ENCODE measurements around the gene SLC12A8.

Gene SLC12A8

DNA sequence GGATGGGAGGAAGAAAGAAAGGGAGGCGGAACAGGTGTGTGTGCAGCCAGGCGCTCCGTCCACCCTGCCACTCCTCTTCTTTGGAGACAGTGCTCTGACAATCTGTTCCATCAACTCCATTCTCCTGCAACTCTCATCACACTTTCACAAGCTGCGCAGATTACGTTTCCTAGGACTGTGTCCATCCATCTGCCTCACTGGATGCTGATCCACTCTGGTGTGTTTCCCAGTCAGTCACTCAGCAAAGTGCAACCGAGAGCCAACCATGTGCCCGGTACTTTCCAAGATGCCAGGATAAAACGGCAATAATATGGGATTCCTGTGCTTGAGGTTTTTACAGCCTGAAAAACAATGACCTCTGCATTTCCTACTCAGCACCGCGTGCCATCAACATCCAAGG lies 59.6 kb downstream of the SLC12A8 start:
- in situ Hi-C loops (cut with HindIII; ENCODE audit: low pct_unique_long_range_greater_than_20kb, low sequenced_read_pairs) = no loop called here
- no peak for TF ChIP-seq JUND (IDR thresholded peaks at IDR 0.05; ENCODE audit: low read depth)
- no peak for DNase-seq (ENCODE audit: low read depth in 1 of 2, low spot score in 1 of 2)

DNA sequence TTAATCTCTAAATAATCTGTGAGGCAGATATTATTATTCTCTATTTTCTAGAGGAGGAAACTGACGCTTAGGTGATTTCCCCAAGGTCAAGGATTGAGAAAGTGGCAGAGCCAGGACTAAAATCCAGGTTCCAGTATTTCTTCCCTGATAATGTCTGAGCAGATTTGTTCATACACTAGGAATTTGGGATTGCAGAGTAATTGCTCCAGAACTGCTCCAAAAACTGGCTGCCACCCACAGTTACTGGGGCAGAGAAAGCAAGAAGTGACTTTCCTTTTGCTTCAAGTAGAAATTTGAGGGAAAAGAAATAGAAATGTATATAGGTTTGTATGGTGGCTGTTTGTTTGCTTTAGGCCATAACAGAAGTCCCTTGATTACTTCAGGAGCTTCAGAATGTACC lies 60.6 kb downstream of the SLC12A8 start:
- TF ChIP-seq JUND (IDR thresholded peaks at IDR 0.05; ENCODE audit: low read depth) = no peak

DNA sequence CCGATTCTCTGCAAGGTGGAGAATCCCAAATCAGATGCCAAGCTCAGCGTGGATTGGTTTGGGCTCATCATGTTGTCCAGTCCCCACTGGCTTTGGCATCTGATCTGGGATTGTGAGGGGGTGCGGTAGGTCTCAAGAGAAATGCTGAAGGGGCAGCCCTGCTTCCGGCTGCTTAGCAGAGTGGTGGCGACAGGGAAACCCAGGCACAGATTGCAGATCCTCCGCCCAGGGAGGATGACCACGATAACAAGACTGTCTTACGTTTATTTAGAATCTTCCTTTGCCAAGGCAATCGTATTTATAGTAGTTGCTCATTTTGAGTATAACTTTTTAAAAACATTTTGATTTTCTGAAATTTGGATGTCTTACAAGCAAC lies 61.1 kb downstream of the SLC12A8 start:
- in situ Hi-C loops (cut with HindIII; ENCODE audit: low pct_unique_long_range_greater_than_20kb, low sequenced_read_pairs) = no loop called here
- no peak for TF ChIP-seq JUND (IDR thresholded peaks at IDR 0.05; ENCODE audit: low read depth)
- DNase-seq (ENCODE audit: low read depth in 1 of 2, low spot score in 1 of 2) = no peak

More for the DNA sequence above, 60.6 kb downstream of the SLC12A8 start:
- in situ Hi-C loops (cut with HindIII; ENCODE audit: low pct_unique_long_range_greater_than_20kb, low sequenced_read_pairs) = no loop called here
- DNase-seq (ENCODE audit: low read depth in 1 of 2, low spot score in 1 of 2) = no peak

DNA sequence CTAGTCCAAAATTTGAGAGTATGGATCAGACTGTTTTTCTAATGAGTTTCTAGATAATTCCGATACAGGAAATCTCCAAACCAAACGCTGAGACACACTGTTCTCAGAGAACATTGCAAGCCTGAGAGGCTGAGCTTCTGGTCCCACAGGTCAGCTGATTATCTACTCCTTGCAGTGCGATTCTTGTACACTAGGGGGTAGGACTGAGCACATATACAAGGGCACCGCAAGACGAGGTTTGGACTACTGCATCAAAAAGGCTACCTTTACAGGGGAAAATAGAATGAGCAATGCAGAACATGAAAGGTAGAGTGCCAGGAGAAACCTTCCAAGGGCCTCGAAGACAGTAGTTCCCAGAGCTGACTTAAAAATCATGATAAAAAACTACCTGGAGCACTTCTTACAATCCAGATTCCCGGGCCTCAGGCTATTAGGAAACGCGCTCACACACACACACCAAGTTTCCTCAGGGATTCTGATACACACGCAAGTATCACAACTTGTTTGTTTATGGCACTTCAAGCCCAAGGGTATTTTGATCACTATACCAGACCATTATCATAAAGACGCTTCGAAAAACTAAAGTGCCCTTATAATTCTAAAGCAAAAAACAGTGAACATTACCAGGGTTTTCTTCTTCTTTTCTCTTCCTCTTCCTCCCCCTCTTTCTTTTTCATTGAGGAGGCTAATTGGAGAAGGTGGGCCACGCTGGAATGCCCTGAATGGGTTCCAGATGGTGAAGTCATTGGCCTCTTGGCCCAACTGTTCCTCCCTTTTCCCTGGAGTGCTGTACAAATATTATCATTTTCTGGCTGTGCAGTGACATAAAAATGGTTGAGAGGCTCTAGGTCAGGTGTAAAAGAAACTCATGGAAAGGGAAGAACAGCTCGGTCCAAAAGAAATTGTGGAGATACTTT lies 61.8 kb downstream of the SLC12A8 start:
- peak in 1 of 2 experiments; percentile 69 for DNase-seq (ENCODE audit: low read depth in 1 of 2, low spot score in 1 of 2)
- no peak for TF ChIP-seq JUND (IDR thresholded peaks at IDR 0.05; ENCODE audit: low read depth)
- in situ Hi-C loops (cut with HindIII; ENCODE audit: low pct_unique_long_range_greater_than_20kb, low sequenced_read_pairs) = no loop called here

DNA sequence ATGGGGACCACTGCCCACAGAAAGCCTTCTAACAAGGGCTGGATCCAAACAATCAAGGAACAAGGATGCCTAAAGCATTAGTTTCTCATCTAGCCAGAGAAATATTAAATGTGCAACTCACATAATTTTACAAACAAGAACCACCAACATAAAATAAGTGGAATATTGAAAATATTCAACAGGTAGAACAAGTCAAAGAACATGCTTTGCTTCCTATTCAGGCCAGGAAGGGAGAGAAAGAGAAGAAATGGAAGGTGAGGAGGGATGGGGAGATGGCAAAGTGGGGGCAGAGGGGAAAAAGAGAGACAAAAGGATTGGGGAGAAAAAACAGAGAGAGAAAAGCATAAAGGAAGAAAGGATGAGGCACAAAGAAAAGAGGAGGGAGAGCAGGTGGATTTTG lies 63.1 kb downstream of the SLC12A8 start:
- in situ Hi-C loops (cut with HindIII; ENCODE audit: low pct_unique_long_range_greater_than_20kb, low sequenced_read_pairs) = no loop called here
- no peak for DNase-seq (ENCODE audit: low read depth in 1 of 2, low spot score in 1 of 2)
- no peak for TF ChIP-seq JUND (IDR thresholded peaks at IDR 0.05; ENCODE audit: low read depth)

DNA sequence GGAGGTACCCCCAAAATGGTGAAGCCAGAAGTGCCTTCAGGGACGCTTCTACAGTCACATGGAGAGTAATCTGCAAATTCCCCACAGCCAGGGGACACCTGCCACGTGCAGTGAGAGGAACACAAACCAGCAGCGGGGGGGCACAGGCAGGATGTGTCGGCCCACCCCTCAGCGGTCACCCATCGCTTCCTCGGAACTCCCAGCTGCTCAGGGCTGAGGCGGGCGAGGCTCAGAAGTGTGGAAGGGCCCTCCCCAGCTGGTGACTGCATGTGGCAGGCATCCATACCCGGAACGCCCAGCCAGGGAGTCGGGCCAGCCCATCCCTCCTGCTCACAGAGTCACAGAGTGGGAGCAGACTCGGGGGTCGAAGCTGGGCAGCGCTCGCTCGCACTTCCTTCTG lies 63.7 kb downstream of the SLC12A8 start:
- no peak for DNase-seq (ENCODE audit: low read depth in 1 of 2, low spot score in 1 of 2)
- in situ Hi-C loops (cut with HindIII; ENCODE audit: low pct_unique_long_range_greater_than_20kb, low sequenced_read_pairs) = no loop called here
- TF ChIP-seq JUND (IDR thresholded peaks at IDR 0.05; ENCODE audit: low read depth) = no peak

DNA sequence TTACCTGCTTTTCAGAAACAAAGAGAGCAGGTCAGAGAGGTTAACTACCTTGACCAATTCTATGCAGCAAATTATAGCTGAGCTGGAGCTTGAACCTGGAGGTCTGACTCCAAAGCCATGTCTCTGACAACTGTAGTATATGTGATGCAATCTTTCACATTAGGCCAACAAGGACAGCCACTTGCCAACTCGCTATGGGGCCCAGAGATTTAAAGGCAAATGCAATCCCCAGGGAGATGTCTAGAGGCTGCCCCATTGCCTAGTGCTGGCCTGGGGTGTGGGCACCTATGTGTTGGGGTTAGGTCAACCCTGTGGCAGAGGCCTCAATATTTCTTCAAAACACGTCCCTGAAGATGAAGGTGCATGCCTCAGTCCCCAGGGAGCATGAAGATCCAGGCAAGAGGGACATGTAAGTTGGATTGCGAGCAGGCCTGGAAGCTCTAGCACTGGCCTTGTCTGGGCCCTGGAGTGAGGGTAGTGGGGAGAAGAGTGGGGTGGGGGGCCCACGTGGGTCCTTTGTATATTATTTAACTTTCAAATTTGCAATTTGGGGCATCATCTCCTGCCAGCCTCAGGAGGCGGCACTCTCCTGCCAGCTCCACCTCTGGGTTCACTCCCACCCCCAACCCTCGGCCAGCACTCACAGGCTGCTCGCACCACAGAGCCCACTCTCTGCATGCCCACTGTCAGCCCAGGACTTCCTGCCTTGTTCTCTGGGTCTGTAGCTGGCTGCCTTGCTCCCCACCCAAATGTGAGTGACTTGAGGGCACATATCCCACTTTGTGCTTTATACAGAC lies 64.3 kb downstream of the SLC12A8 start:
- DNase-seq (ENCODE audit: low read depth in 1 of 2, low spot score in 1 of 2) = no peak
- no peak for TF ChIP-seq JUND (IDR thresholded peaks at IDR 0.05; ENCODE audit: low read depth)
- in situ Hi-C loops (cut with HindIII; ENCODE audit: low pct_unique_long_range_greater_than_20kb, low sequenced_read_pairs) = no loop called here

DNA sequence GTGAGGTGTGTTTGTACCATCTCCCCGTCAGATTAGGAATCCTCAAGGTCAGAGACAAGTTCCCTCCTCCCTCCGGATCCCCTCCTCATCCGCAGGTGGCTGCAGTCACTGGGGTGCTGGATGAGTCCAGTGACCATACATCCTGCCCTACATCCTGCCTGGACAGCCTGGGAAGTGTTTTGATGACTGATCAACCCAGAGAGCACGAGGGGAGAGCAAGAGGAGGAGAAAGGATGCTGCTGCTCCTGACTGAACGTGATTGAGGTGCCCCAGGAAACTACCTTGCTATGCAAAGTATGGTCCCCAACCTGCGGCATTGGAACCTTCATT lies 65.1 kb downstream of the SLC12A8 start:
- TF ChIP-seq JUND (IDR thresholded peaks at IDR 0.05; ENCODE audit: low read depth) = no peak
- no peak for DNase-seq (ENCODE audit: low read depth in 1 of 2, low spot score in 1 of 2)
- in situ Hi-C loops (cut with HindIII; ENCODE audit: low pct_unique_long_range_greater_than_20kb, low sequenced_read_pairs) = no loop called here

DNA sequence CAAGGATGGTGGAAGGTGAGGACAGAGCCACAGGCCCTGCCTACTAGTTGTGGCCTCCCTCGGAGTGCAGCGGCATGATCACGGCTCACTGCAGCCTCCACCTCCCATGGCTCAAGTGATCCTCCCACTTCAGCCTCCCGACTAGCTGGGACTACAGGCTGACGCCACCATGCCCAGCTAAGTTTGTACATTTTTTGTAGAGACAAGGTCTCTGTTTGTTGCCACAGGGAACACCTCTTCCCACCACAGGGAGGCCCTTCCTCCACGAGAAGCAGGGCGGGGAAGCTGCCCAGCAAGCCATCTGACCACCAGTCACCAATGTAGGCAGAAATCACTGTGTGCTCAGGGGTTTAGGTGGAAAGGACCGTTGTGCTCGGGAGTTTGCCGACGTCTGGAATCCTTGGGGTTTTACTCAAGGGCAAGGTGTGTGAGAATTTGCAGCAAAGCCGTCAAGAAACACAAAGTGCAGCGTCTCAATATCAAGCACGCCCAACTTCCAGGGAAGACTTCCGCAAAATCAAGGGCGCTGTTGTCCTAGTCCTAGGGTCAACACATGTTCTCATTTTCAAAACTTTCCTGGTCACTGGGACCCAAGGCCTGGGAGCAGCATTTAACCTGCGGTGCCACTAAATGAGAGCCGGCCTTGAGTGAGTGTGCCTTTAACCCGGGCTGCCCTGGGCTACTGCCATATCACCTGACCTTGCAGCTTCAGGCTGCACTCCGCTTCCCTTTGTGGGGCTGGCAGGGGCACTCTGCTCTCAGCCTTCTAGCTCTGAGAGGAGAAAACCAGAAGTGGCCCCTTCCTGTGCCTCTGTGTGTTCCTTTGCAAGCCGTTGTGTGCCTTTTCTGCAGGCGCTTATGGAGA lies 65.7 kb downstream of the SLC12A8 start:
- in situ Hi-C loops (cut with HindIII; ENCODE audit: low pct_unique_long_range_greater_than_20kb, low sequenced_read_pairs) = no loop called here
- no peak for TF ChIP-seq JUND (IDR thresholded peaks at IDR 0.05; ENCODE audit: low read depth)
- DNase-seq (ENCODE audit: low read depth in 1 of 2, low spot score in 1 of 2) = no peak

DNA sequence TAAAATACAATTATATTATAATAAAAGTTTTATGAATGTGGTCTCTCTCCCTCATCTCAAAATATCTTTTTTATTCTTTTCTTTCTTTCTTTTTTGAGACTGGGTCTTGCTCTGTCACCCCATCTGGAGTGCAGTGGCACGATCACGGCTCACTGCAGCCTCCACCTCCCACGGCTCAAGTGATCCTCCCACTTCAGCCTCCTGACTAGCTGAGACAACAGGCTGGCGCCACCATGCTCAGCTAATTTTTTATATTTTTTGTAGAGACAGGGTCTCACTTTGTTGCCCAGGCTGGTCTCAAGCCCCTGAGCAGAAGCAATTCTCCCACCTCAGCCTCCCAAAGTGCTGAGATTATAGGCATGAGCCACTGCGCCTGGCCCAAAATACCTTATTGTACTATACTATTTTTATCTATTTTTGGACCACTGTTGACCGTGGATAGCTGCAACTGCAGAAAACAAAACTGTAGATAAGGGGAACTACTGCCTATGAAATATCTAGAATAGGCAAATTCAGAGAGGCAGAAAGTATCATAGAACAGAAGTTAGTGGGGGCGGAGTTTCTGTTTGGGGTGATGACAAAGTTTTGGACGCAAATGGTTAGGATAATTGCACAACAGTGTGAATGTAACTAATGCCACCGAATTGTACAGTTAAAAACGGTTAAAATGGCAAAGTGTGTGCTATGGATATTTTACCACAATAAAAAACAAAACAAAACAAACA lies 66.6 kb downstream of the SLC12A8 start:
- in situ Hi-C loops (cut with HindIII; ENCODE audit: low pct_unique_long_range_greater_than_20kb, low sequenced_read_pairs) = no loop called here
- no peak for DNase-seq (ENCODE audit: low read depth in 1 of 2, low spot score in 1 of 2)
- TF ChIP-seq JUND (IDR thresholded peaks at IDR 0.05; ENCODE audit: low read depth) = no peak

DNA sequence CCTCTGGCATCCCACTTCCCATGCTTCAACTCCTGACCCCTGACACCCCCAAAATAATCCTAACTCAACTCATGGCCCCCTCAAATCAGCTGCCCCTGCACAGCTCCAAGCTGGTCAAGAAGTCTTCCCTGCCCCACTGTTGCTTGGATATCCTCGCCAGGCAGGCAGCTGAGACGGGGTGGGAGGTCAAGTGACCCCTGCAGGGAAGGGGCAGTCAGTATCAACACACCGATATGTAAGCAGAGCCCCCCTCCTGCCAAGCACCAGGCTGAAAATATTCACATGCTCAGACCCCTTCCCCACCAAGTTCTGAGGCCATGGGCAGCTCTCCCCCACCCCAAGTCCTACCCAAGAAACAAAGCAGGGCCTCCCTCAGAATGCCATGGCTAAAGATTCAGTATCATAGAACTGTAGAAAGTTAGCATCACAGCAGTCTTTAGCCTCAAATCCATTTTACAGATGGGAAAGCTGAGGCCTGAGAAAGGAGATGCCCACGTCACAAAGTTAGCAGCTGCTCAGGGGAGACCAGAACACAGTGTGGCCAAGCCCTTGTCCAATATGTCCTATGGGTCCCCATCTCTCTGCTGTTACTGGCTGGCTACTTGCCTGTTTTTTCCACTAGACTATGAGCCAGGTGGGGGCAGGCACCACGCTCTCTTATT lies 67.8 kb downstream of the SLC12A8 start:
- in situ Hi-C loops (cut with HindIII; ENCODE audit: low pct_unique_long_range_greater_than_20kb, low sequenced_read_pairs) = no loop called here
- no peak for DNase-seq (ENCODE audit: low read depth in 1 of 2, low spot score in 1 of 2)
- TF ChIP-seq JUND (IDR thresholded peaks at IDR 0.05; ENCODE audit: low read depth) = no peak

Data from T47D (cell line).